ENCODE data around the gene SMARCD1.

The SMARCD1 gene

GRCh38 chr12:50105913-50106450 lies 20.8 kb downstream of the SMARCD1 start:
- DNase-seq = no peak

GRCh38 chr12:50106907-50107306 lies 21.8 kb downstream of the SMARCD1 start:
- no peak for DNase-seq

- DNase-seq = no peak
Measured at GRCh38 chr12:50107416-50108268, 22.5 kb downstream of the SMARCD1 start.

GRCh38 chr12:50109319-50109718 lies 24.2 kb downstream of the SMARCD1 start:
- no peak for DNase-seq

GRCh38 chr12:50110127-50110761 lies 25.1 kb downstream of the SMARCD1 start:
- DNase-seq = no peak

GRCh38 chr12:50110762-50111351 lies 25.7 kb downstream of the SMARCD1 start:
- peak; percentile 16 for DNase-seq

GRCh38 chr12:50111395-50111692 lies 26.2 kb downstream of the SMARCD1 start:
- no peak for DNase-seq

GRCh38 chr12:50111693-50112455 lies 26.7 kb downstream of the SMARCD1 start, which contains the start of gene COX14:
Gene COX14 (plus strand): TSS chr12:50112236. CDS start chr12:50120044, 7,808 bp downstream.
- DNase-seq = peak; percentile 99

GRCh38 chr12:50112456-50113218 lies 27.5 kb downstream of the SMARCD1 start:
- no peak for DNase-seq

GRCh38 chr12:50117057-50117622 lies 32.0 kb downstream of the SMARCD1 start:
- DNase-seq = no peak

GRCh38 chr12:50119387-50119786 lies 34.2 kb downstream of the SMARCD1 start:
- no peak for DNase-seq

GRCh38 chr12:50120521-50120920 lies 35.4 kb downstream of the SMARCD1 start:
- no peak for DNase-seq

GRCh38 chr12:50120953-50121352 lies 35.8 kb downstream of the SMARCD1 start:
- DNase-seq = no peak

GRCh38 chr12:50121641-50122040 lies 36.5 kb downstream of the SMARCD1 start:
- DNase-seq = no peak

- no peak for DNase-seq
Measured at GRCh38 chr12:50123203-50123602, 38.1 kb downstream of the SMARCD1 start.

GRCh38 chr12:50127546-50127945 lies 42.4 kb downstream of the SMARCD1 start:
- DNase-seq = no peak

GRCh38 chr12:50129290-50129689 lies 44.1 kb downstream of the SMARCD1 start:
- no peak for DNase-seq

- DNase-seq = no peak
Measured at GRCh38 chr12:50132505-50133135, 47.5 kb downstream of the SMARCD1 start.

- no peak for DNase-seq
Measured at GRCh38 chr12:50142993-50143392, 57.9 kb downstream of the SMARCD1 start.

- DNase-seq = no peak
Measured at GRCh38 chr12:50145439-50145838, 60.3 kb downstream of the SMARCD1 start.

GRCh38 chr12:50147281-50147680 lies 62.1 kb downstream of the SMARCD1 start:
- DNase-seq = no peak

Measured in CD4-positive, alpha-beta T cell treated with Interleukin-17A for 4 hours (primary cell).